GM12873 (cell line): ENCODE results near the gene GMDS.

ENCODE experiments used
- CTCF ChIP-seq: IDR thresholded peaks from 2 replicates; pipeline ENCODE4 v1.5.1; 2012; ENCODE audit warnings: low read depth, mild to moderate bottlenecking, moderate library complexity, low read length, control low read depth; ENCODE audit not compliant: insufficient read depth; ENCODE audit errors: missing control alignments

GMDS gene

GRCh38 chr6:1991332-1991878 is 254.0 kb downstream of the GMDS start:
- TF ChIP-seq CTCF = no peak

- TF ChIP-seq CTCF = no peak
Measured at GRCh38 chr6:1988843-1989242, 256.6 kb downstream of the GMDS start.

- no peak for TF ChIP-seq CTCF
Measured at GRCh38 chr6:1987640-1988039, 257.8 kb downstream of the GMDS start.

GRCh38 chr6:1986454-1987243 is 258.8 kb downstream of the GMDS start:
- no peak for TF ChIP-seq CTCF

GRCh38 chr6:1984346-1984994 is 260.9 kb downstream of the GMDS start:
- no peak for TF ChIP-seq CTCF

- TF ChIP-seq CTCF = no peak
Measured at GRCh38 chr6:1983850-1984249, 261.6 kb downstream of the GMDS start.

GRCh38 chr6:1972962-1973361 is 272.4 kb downstream of the GMDS start:
- no peak for TF ChIP-seq CTCF
